Measurements from ENCODE around the gene SMARCB1. TPM values are rescaled to one million over a fixed set of nuclear protein-coding genes. Genes with fewer than 3 reads are reported as not detected.

The SMARCB1 gene
- total RNA-seq, 2 donors from 2014 or later, result 136 to 148 TPM

DNA sequence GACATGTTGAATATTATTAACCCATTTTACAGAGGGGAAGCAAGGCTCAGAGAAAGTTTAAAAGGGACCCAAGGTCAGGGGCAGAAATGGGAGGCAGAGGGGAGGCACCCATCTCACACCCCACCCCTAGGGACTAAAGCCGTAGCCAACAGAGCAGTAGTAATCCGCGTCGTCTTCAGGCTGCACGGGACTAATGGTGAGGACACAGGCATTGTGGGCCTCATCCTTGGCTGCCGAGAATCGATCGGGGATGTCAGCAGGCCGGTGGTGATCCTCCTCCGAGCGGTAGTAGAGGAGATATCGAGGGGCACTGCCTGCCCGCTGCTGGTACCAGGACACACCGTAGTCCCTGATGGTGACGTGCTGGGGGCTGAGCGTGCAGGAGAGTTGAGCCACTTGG is 34.0 kb upstream of the SMARCB1 start:
- 96 to 97% methylated on average over 11 to 16 of the region's 16 CpGs for WGBS, 2 experiments (ENCODE audit: insufficient coverage in 1 of 2, insufficient read length in 1 of 2)
- H3K27ac Mint-ChIP-seq, result no peak overlapping the region

GRCh38 chr22:23753385-23753784 is 33.4 kb upstream of the SMARCB1 start:
- TF ChIP-seq CTCF (conservative IDR thresholded peaks at IDR 0.05), result no peak
- H3K9me3 ChIP-seq (ENCODE audit: control insufficient read depth, low read length), result no peaks in the 10 kb centered on the region
- peaks cover 13% of the 10 kb centered on the region for H3K4me1 Mint-ChIP-seq
- no peak overlapping the region for H3K27ac Mint-ChIP-seq
- H3K4me3 Mint-ChIP-seq, result no peak overlapping the region
- H3K4me3 ChIP-seq (ENCODE audit: low read length), result no peak overlapping the region
- no peaks in the 10 kb centered on the region for H3K4me1 ChIP-seq (ENCODE audit: control insufficient read depth, insufficient read depth, low read length)
- H3K9ac ChIP-seq (ENCODE audit: extremely low read depth, low read length, poor library complexity, severe bottlenecking), result no peak overlapping the region
- no peak for DNase-seq
- no peaks in the 10 kb centered on the region for H3K27me3 ChIP-seq (ENCODE audit: control insufficient read depth, insufficient read depth, low read length, poor library complexity, severe bottlenecking)
- no peak overlapping the region for H3K27ac ChIP-seq (ENCODE audit: low read depth, low read length)
- no peaks in the 10 kb centered on the region for H3K36me3 ChIP-seq (ENCODE audit: control insufficient read depth, insufficient read depth, low read length)
- no peaks in the 10 kb centered on the region for H3K27me3 Mint-ChIP-seq (ENCODE audit: insufficient read depth)
- H3K9me3 Mint-ChIP-seq, result no peaks in the 10 kb centered on the region
- 86 to 100% methylated on average over 1 to 2 of the region's 2 CpGs for WGBS, 2 experiments (ENCODE audit: insufficient coverage in 1 of 2, insufficient read length in 1 of 2)
- no peaks in the 10 kb centered on the region for H3K36me3 Mint-ChIP-seq (ENCODE audit: low read depth)

More for the DNA sequence above, 34.0 kb upstream of the SMARCB1 start:
- H3K36me3 Mint-ChIP-seq (ENCODE audit: low read depth), result no peaks in the 10 kb centered on the region
- Histone ChIP-seq H3K36me3 (ENCODE audit: control insufficient read depth, insufficient read depth, low read length) (no peaks in the 10 kb centered on the region), H3K9me3 (ENCODE audit: control insufficient read depth, low read length) (no peaks in the 10 kb centered on the region), H3K4me3 (ENCODE audit: low read length) (no peak overlapping the region), H3K4me1 (ENCODE audit: control insufficient read depth, insufficient read depth, low read length) (no peaks in the 10 kb centered on the region), H3K27me3 (ENCODE audit: control insufficient read depth, insufficient read depth, low read length, poor library complexity, severe bottlenecking) (no peaks in the 10 kb centered on the region), H3K9ac (ENCODE audit: extremely low read depth, low read length, poor library complexity, severe bottlenecking) (no peak overlapping the region), H3K27ac (ENCODE audit: low read depth, low read length) (no peak overlapping the region)
- no peak for TF ChIP-seq CTCF (conservative IDR thresholded peaks at IDR 0.05)
- H3K4me3 Mint-ChIP-seq, result no peak overlapping the region
- H3K9me3 Mint-ChIP-seq, result no peaks in the 10 kb centered on the region
- DNase-seq, result no peak
- peaks cover 13% of the 10 kb centered on the region for H3K4me1 Mint-ChIP-seq
- no peaks in the 10 kb centered on the region for H3K27me3 Mint-ChIP-seq (ENCODE audit: insufficient read depth)

GRCh38 chr22:23754220-23754919 is 32.4 kb upstream of the SMARCB1 start, which contains the start of gene VPREB3:
Gene VPREB3, minus strand, starts transcription at chr22:23754425. Its CDS starts 62 bp downstream, at chr22:23754363.
- no peaks in the 10 kb centered on the region for H3K9me3 Mint-ChIP-seq
- H3K4me1 Mint-ChIP-seq, result peaks cover 13% of the 10 kb centered on the region
- Histone ChIP-seq H3K36me3 (ENCODE audit: control insufficient read depth, insufficient read depth, low read length) (no peaks in the 10 kb centered on the region), H3K27me3 (ENCODE audit: control insufficient read depth, insufficient read depth, low read length, poor library complexity, severe bottlenecking) (no peaks in the 10 kb centered on the region), H3K4me1 (ENCODE audit: control insufficient read depth, insufficient read depth, low read length) (no peaks in the 10 kb centered on the region), H3K9me3 (ENCODE audit: control insufficient read depth, low read length) (no peaks in the 10 kb centered on the region), H3K9ac (ENCODE audit: extremely low read depth, low read length, poor library complexity, severe bottlenecking) (no peak within 1 kb of the TSS), H3K27ac (ENCODE audit: low read depth, low read length) (no peak within 1 kb of the TSS), H3K4me3 (ENCODE audit: low read length) (no peak within 1 kb of the TSS)
- H3K4me3 Mint-ChIP-seq, result no peak within 1 kb of the TSS
- no peaks in the 10 kb centered on the region for H3K27me3 Mint-ChIP-seq (ENCODE audit: insufficient read depth)
- no peak within 1 kb of the TSS for H3K27ac Mint-ChIP-seq
- no peak for DNase-seq
- 75 to 85% methylated on average over 2 to 14 of the region's 14 CpGs for WGBS, 2 experiments (ENCODE audit: insufficient coverage in 1 of 2, insufficient read length in 1 of 2)
- no peaks in the 10 kb centered on the region for H3K36me3 Mint-ChIP-seq (ENCODE audit: low read depth)
- TF ChIP-seq CTCF (conservative IDR thresholded peaks at IDR 0.05), result no peak

Data from endodermal cell (in vitro differentiated cells).